CD4-positive, alpha-beta T cell treated with Interleukin-6 at 100 ng/mL for 8 hours (primary cell): ENCODE data around the gene HUS1B.
"Not testable (repeated sequence)": the region's sequence is repeated elsewhere in the genome, so short reads cannot be mapped to it uniquely, and the experiment has no call there.

Experiments
- DNase-seq: peaks from one replicate; pipeline ENCODE4 v3.0.0-alpha.2; 2020; ENCODE audit warnings: mixed read lengths, low spot score

HUS1B gene

GRCh38 chr6:678520-678919, 21.6 kb upstream of the HUS1B start:
- no peak for DNase-seq

- no peak for DNase-seq
Measured at GRCh38 chr6:677919-678318, 21.0 kb upstream of the HUS1B start.

GRCh38 chr6:674956-675355, 18.1 kb upstream of the HUS1B start:
- DNase-seq = no peak

- no peak for DNase-seq
Measured at GRCh38 chr6:674406-674805, 17.5 kb upstream of the HUS1B start.

GRCh38 chr6:667253-667927, 10.5 kb upstream of the HUS1B start:
- DNase-seq = no peak

- DNase-seq = no peak
Measured at GRCh38 chr6:665403-666267, 8.7 kb upstream of the HUS1B start.

GRCh38 chr6:663788-664187, 6.9 kb upstream of the HUS1B start:
- not testable (repeated sequence) for DNase-seq

GRCh38 chr6:659716-660581, 3.0 kb upstream of the HUS1B start:
- DNase-seq = no peak

- no peak for DNase-seq
Measured at GRCh38 chr6:658244-658643, 1.3 kb upstream of the HUS1B start.

GRCh38 chr6:657743-658142, 843 bp upstream of the HUS1B start:
- no peak for DNase-seq

GRCh38 chr6:654136-654535, 2.8 kb downstream of the HUS1B start:
- DNase-seq = no peak

- no peak for DNase-seq
Measured at GRCh38 chr6:652865-653264, 4.0 kb downstream of the HUS1B start.

GRCh38 chr6:650098-650497, 6.8 kb downstream of the HUS1B start:
- DNase-seq = no peak

GRCh38 chr6:642805-643204, 14.1 kb downstream of the HUS1B start:
- DNase-seq = no peak

GRCh38 chr6:641225-641985, 15.5 kb downstream of the HUS1B start:
- DNase-seq = no peak

GRCh38 chr6:636488-636887, 20.4 kb downstream of the HUS1B start:
- DNase-seq = no peak

- DNase-seq = no peak
Measured at GRCh38 chr6:635233-635632, 21.7 kb downstream of the HUS1B start.

- DNase-seq = no peak
Measured at GRCh38 chr6:633611-634010, 23.3 kb downstream of the HUS1B start.

- no peak for DNase-seq
Measured at GRCh38 chr6:628766-629165, 28.1 kb downstream of the HUS1B start.

- no peak for DNase-seq
Measured at GRCh38 chr6:626236-626635, 30.7 kb downstream of the HUS1B start.

- DNase-seq = no peak
Measured at GRCh38 chr6:624979-625378, 31.9 kb downstream of the HUS1B start.

- no peak for DNase-seq
Measured at GRCh38 chr6:622462-622861, 34.4 kb downstream of the HUS1B start.
